GM19025 (cell line): ENCODE measurements around the gene OR1I1.

ENCODE experiments used
- ATAC-seq: cut with Tn5 transposase; IDR thresholded peaks from one replicate; pipeline ENCODE4 v1.9.1; 2021; ENCODE audit warnings: mild to moderate bottlenecking, low read depth, moderate library complexity; ENCODE audit not compliant: unreplicated experiment

OR1I1 gene

GRCh38 chr19:15115762-15116615, 34.0 kb downstream of the OR1I1 start:
- ATAC-seq = no peak

- ATAC-seq = no peak
Measured at GRCh38 chr19:15116856-15117255, 34.8 kb downstream of the OR1I1 start.

GRCh38 chr19:15118248-15118647, 36.2 kb downstream of the OR1I1 start:
- ATAC-seq = no peak

- ATAC-seq = no peak
Measured at GRCh38 chr19:15118789-15119494, 36.9 kb downstream of the OR1I1 start.

- no peak for ATAC-seq
Measured at GRCh38 chr19:15120135-15121026, 38.4 kb downstream of the OR1I1 start.

GRCh38 chr19:15122331-15123030, 40.5 kb downstream of the OR1I1 start:
- ATAC-seq = no peak

- no peak for ATAC-seq
Measured at GRCh38 chr19:15123031-15123890, 41.2 kb downstream of the OR1I1 start.

- ATAC-seq = no peak
Measured at GRCh38 chr19:15123900-15124299, 41.9 kb downstream of the OR1I1 start.

GRCh38 chr19:15124572-15125231, 42.7 kb downstream of the OR1I1 start:
- ATAC-seq = no peak

GRCh38 chr19:15125232-15126067, 43.4 kb downstream of the OR1I1 start:
- ATAC-seq = peak; percentile 90

GRCh38 chr19:15126131-15126910, 44.3 kb downstream of the OR1I1 start:
- no peak for ATAC-seq

GRCh38 chr19:15128162-15128770, 46.3 kb downstream of the OR1I1 start:
- no peak for ATAC-seq

GRCh38 chr19:15129856-15130585, 48.0 kb downstream of the OR1I1 start:
- no peak for ATAC-seq

GRCh38 chr19:15136234-15136954, 54.4 kb downstream of the OR1I1 start:
- ATAC-seq = no peak

- no peak for ATAC-seq
Measured at GRCh38 chr19:15137777-15138176, 55.8 kb downstream of the OR1I1 start.
